IMR-90 (cell line): Measurements from ENCODE around the gene PET100. TPM values are rescaled to one million over a fixed set of nuclear protein-coding genes. Genes with fewer than 3 reads are reported as not detected.

ENCODE experiments used
- ATAC-seq: fragments of 200-7000 bp; cut with Tn5 transposase; 2 replicates; pipeline ENCODE4 v1.9.1; 2020; ENCODE audit warnings: low read depth, mild to moderate bottlenecking, moderate library complexity
- BruUV-seq: library from RNA; stranded (reverse); fragments of 400-500 nt; replicated peaks from 2 replicates; lab custom pipeline; 2021; lab: Mats Ljungman, UMichigan
- CTCF ChIA-PET: fragments of 300-600 bp; formaldehyde crosslinking; extraction: SDS; loops from one replicate; lab custom pipeline; 2021; ENCODE audit warnings: antibody characterized with exemption; lab: Yijun Ruan, JAX
- POLR2A ChIA-PET: fragments of 300-600 bp; sonication (Branson Sonifier 250); formaldehyde crosslinking; loops from one replicate; lab custom pipeline; 2022; ENCODE audit warnings: antibody characterized with exemption; ENCODE audit not compliant: unreplicated experiment; lab: Charles Lee
- DNase-seq: peaks from one replicate; pipeline ENCODE4 v3.0.0; 2013
- H2AFZ ChIP-seq: replicated peaks from 2 replicates; pipeline ENCODE3; 2013; ENCODE audit warnings: low read length, mild to moderate bottlenecking; ENCODE audit not compliant: poor library complexity
- H2AK5ac ChIP-seq: 2 replicates; pipeline ENCODE4 v1.6.1; 2013; ENCODE audit warnings: low read depth, low read length, inconsistent platforms
- H2AK9ac ChIP-seq: replicated peaks from 2 replicates; pipeline ENCODE3; 2013; ENCODE audit warnings: mild to moderate bottlenecking, low read depth, low read length, moderate library complexity; ENCODE audit not compliant: poor library complexity
- H2BK120ac ChIP-seq: 2 replicates; pipeline ENCODE4 v1.6.1; 2013; ENCODE audit warnings: low read depth, low read length, inconsistent platforms
- H2BK15ac ChIP-seq: 3 replicates; pipeline ENCODE4 v1.6.1; 2013; ENCODE audit warnings: low read depth, low read length, inconsistent platforms
- H2BK20ac ChIP-seq: 2 replicates; pipeline ENCODE4 v1.6.1; 2013; ENCODE audit warnings: low read depth, mild to moderate bottlenecking, inconsistent platforms, low read length, moderate library complexity
- H2BK5ac ChIP-seq: 2 replicates; pipeline ENCODE4 v1.6.1; 2013; ENCODE audit warnings: mild to moderate bottlenecking, low read depth, low read length, inconsistent platforms; ENCODE audit not compliant: poor library complexity, severe bottlenecking
- H3K14ac ChIP-seq: replicated peaks from 2 replicates; pipeline ENCODE4 v1.6.1; 2013; ENCODE audit warnings: low read depth, low read length, inconsistent platforms
- H3K18ac ChIP-seq: 2 replicates; pipeline ENCODE4 v1.6.1; 2013; ENCODE audit warnings: low read depth, low read length, control low read depth
- H3K23ac ChIP-seq: 2 replicates; pipeline ENCODE4 v1.6.1; 2013; ENCODE audit warnings: low read depth, low read length, inconsistent platforms
- H3K27ac ChIP-seq: 2 replicates; pipeline ENCODE4 v1.5.1; 2013; ENCODE audit warnings: mild to moderate bottlenecking, control low read depth, low read length; ENCODE audit not compliant: insufficient read depth
- H3K27me3 ChIP-seq: 2 replicates; pipeline ENCODE4 v1.6.1; 2013; ENCODE audit warnings: low read length; ENCODE audit not compliant: control insufficient read depth, insufficient read depth
- H3K36me3 ChIP-seq: 2 replicates; pipeline ENCODE4 v1.6.1; 2013; ENCODE audit warnings: low read length, mixed read lengths; ENCODE audit not compliant: control insufficient read depth, insufficient read depth
- H3K4ac ChIP-seq: 2 replicates; pipeline ENCODE4 v1.6.1; 2013; ENCODE audit warnings: low read depth, low read length, inconsistent platforms
- H3K4me1 ChIP-seq: 2 replicates; pipeline ENCODE4 v1.6.1; 2013; ENCODE audit warnings: low read length, mixed read lengths; ENCODE audit not compliant: control insufficient read depth, insufficient read depth
- H3K4me2 ChIP-seq: 2 replicates; pipeline ENCODE4 v1.6.1; 2013; ENCODE audit warnings: low read depth, mild to moderate bottlenecking, control low read depth, low read length, moderate library complexity
- H3K4me3 ChIP-seq: 2 replicates; pipeline ENCODE4 v1.5.1; 2013; ENCODE audit warnings: low read depth, mild to moderate bottlenecking, control low read depth, low read length, moderate library complexity; ENCODE audit not compliant: insufficient read depth
- H3K56ac ChIP-seq: 2 replicates; pipeline ENCODE4 v1.6.1; 2013; ENCODE audit warnings: low read length, inconsistent platforms; ENCODE audit not compliant: insufficient read depth; ENCODE audit errors: extremely low read depth
- H3K79me1 ChIP-seq, 2 experiments: 2 replicates each; pipeline ENCODE4 v1.6.1; 2013; ENCODE audit warnings: low read length in 2 of 2, inconsistent platforms in 1 of 2, low read depth in 1 of 2
- H3K9ac ChIP-seq: 2 replicates; pipeline ENCODE4 v1.6.1; 2013; ENCODE audit warnings: low read depth, low read length, control low read depth
- H3K9me1 ChIP-seq: 2 replicates; pipeline ENCODE4 v1.6.1; 2013; ENCODE audit warnings: low read length, inconsistent platforms; ENCODE audit not compliant: insufficient read depth
- H3K9me3 ChIP-seq: 2 replicates; pipeline ENCODE4 v1.6.1; 2013; ENCODE audit warnings: low read length; ENCODE audit not compliant: control insufficient read depth, insufficient read depth
- H4K20me1 ChIP-seq: 2 replicates; pipeline ENCODE4 v1.6.1; 2013; ENCODE audit warnings: low read length, inconsistent platforms; ENCODE audit not compliant: insufficient read depth
- H4K5ac ChIP-seq: 2 replicates; pipeline ENCODE4 v1.6.1; 2013; ENCODE audit warnings: mild to moderate bottlenecking, low read depth, low read length, control low read depth
- H4K8ac ChIP-seq, 2 experiments: 2 replicates each; pipeline ENCODE4 v1.6.1; 2013; ENCODE audit warnings: low read depth in 2 of 2, low read length in 2 of 2, control low read depth in 1 of 2, inconsistent platforms in 1 of 2
- H4K91ac ChIP-seq: 2 replicates; pipeline ENCODE4 v1.6.1; 2013; ENCODE audit warnings: low read depth, low read length, inconsistent platforms; ENCODE audit not compliant: insufficient read depth
- NFE2L2 ChIP-seq: fragments of 150-350 bp; IDR thresholded peaks from 2 replicates; pipeline ENCODE4 v1.6.1; 2016; ENCODE audit warnings: low read depth, mild to moderate bottlenecking, low read length
- RAD21 ChIP-seq: IDR thresholded peaks from 2 replicates; pipeline ENCODE4 v1.6.1; 2012; ENCODE audit warnings: low read length, improper control_type of control experiment
- RFX5 ChIP-seq: IDR thresholded peaks from 2 replicates; pipeline ENCODE4 v1.8.0; 2012; ENCODE audit warnings: low read depth, mild to moderate bottlenecking, low read length, moderate library complexity
- SMC3 ChIP-seq: fragments of 150-350 bp; IDR thresholded peaks from 2 replicates; pipeline ENCODE4 v1.6.1; 2016; ENCODE audit warnings: low read depth, mild to moderate bottlenecking, antibody characterized with exemption, low read length, moderate library complexity
- WGBS, 2 experiments: methylation state at CpG; one replicate each; pipeline versions ENCODE4 v1.1.5 to v1.1.7; 2013; ENCODE audit warnings: missing lambda C conversion rate in 2 of 2; ENCODE audit not compliant: insufficient read length in 1 of 2; ENCODE audit errors: extremely low coverage in 2 of 2; 5-methylcytosine and 5-hydroxymethylcytosine counted together
- dilution Hi-C: fragments of 300-500 bp; cut with HindIII; formaldehyde crosslinking; loops from one replicate; pipeline ENCODE4 v1.14.3; 2018; ENCODE audit warnings: low sequenced_read_pairs; ENCODE audit not compliant: unreplicated experiment
- in situ Hi-C: fragments of 300-500 bp; cut with MboI; formaldehyde crosslinking; loops from 3 replicates; pipeline ENCODE4 v1.14.3; 2019; ENCODE audit warnings: low sequenced_read_pairs, inconsistent platforms, mixed read lengths
- intact Hi-C: fragments of 100-400 bp; cut with micrococcal nuclease; formaldehyde crosslinking; loops from 2 replicates; pipeline ENCODE4 v1.10.0; 2022
- polyA plus RNA-seq, 3 experiments: library from polyadenylated mRNA; depleted of rRNA; stranded (reverse); fragments of >200 nt; gene quantifications; 2 replicates each; pipeline ENCODE4 v1.2.3, GENCODE V29; 2012; ENCODE audit warnings: low replicate concordance in 1 of 3
- total RNA-seq: library from RNA; depleted of rRNA; stranded (reverse); fragments of >200 nt; gene quantifications from 2 replicates; pipeline ENCODE4 v1.2.3, GENCODE V29; 2012

Gene PET100
- total and polyA plus RNA-seq, 2 of the 4 experiments (the other 2 are of a cell fraction): 1.4 to 31.4 TPM

DNA sequence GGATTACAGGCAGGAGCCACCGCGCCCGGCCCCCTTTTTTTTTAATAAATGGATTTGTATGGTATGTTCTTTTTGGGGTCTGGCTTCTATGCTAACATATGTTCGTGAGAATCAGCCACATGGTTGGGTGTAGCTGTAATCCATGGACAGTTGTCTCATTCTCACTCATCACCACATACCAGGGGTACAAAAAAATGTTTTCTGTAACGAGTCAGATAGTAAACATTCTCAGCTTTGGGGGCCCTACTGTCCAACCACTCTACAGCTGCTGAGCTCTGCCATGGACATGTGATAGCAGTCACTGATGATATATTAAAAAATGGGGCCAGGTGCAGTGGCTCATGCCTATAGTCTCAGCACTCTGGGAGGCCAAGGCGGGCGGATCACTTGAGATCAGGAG, 34.1 kb downstream of the PET100 start:
- no peak overlapping the region for H3K4me3 ChIP-seq
- no peak overlapping the region for H3K27ac ChIP-seq
- ChIA-PET CTCF (no interaction called here), POLR2A (no interaction called here)
- no peak overlapping the region for H4K5ac ChIP-seq
- H3K27me3 ChIP-seq: peaks cover 7% of the 10 kb centered on the region
- H3K56ac ChIP-seq: no peak overlapping the region
- dilution Hi-C loops: no loop called here
- no peak for DNase-seq
- no peak for ATAC-seq
- no peak overlapping the region for H2AK9ac ChIP-seq
- no peak overlapping the region for H2AFZ ChIP-seq
- H3K9me1 ChIP-seq: no peaks in the 10 kb centered on the region
- TF ChIP-seq NFE2L2 (no peak), SMC3 (no peak), RFX5 (no peak), RAD21 (no peak)
- H4K8ac ChIP-seq: no peak overlapping the region
- no peak overlapping the region for H3K18ac ChIP-seq
- no peak overlapping the region for H2BK15ac ChIP-seq
- no peaks in the 10 kb centered on the region for H3K4me1 ChIP-seq
- H3K9ac ChIP-seq: no peak overlapping the region
- H2BK5ac ChIP-seq: no peak overlapping the region
- H4K91ac ChIP-seq: no peak overlapping the region
- no peak overlapping the region for H3K14ac ChIP-seq
- no peak overlapping the region for H3K23ac ChIP-seq
- intact Hi-C loops: no loop called here
- no peaks in the 10 kb centered on the region for H3K36me3 ChIP-seq
- H2BK20ac ChIP-seq: no peak overlapping the region
- BruUV-seq: no TSS peak
- no peak overlapping the region for H3K4ac ChIP-seq
- in situ Hi-C loops: no loop called here
- H3K4me2 ChIP-seq: no peak overlapping the region
- H3K9me3 ChIP-seq: no peaks in the 10 kb centered on the region
- WGBS, 2 experiments: no CpG with 5 or more reads among the region's 7 CpGs
- no peak overlapping the region for H2BK120ac ChIP-seq
- no peak overlapping the region for H2AK5ac ChIP-seq
- H3K79me1 ChIP-seq: no peaks in the 10 kb centered on the region
- H4K20me1 ChIP-seq: no peaks in the 10 kb centered on the region
